BLaER1 treated with 17β-estradiol and CSF1 and Interleukin-3, amounts not matched to agents 10 nM and 100 nM (cell line): ENCODE results near the gene BRAP.
"Not testable (repeated sequence)": the region's sequence is repeated elsewhere in the genome, so short reads cannot be mapped to it uniquely, and the experiment has no call there.

Experiments
- H3K27ac ChIP-seq, 11 experiments: shearing (Covaris generic); formaldehyde crosslinking; 2 replicates each; pipeline ENCODE4 v1.8.1; 2022
- H3K27me3 ChIP-seq, 11 experiments: shearing (Covaris generic); formaldehyde crosslinking; 2 replicates each; pipeline ENCODE4 v1.8.1; 2022
- H3K36me3 ChIP-seq, 11 experiments: shearing (Covaris generic); formaldehyde crosslinking; 2 replicates each; pipeline ENCODE4 v1.8.1; 2022
- H3K4me1 ChIP-seq, 10 experiments: shearing (Covaris generic); formaldehyde crosslinking; 2 replicates each; pipeline ENCODE4 v1.8.1; 2022
- H3K4me2 ChIP-seq, 11 experiments: shearing (Covaris generic); formaldehyde crosslinking; 2 replicates each; pipeline ENCODE4 v1.8.1; 2022
- H3K4me3 ChIP-seq, 10 experiments: shearing (Covaris generic); formaldehyde crosslinking; 2 replicates each; pipeline ENCODE4 v1.8.1; 2022
- H3K9ac ChIP-seq, 11 experiments: shearing (Covaris generic); formaldehyde crosslinking; 2 replicates each; pipeline ENCODE4 v1.8.1; 2022
- H3K9me3 ChIP-seq, 11 experiments: shearing (Covaris generic); formaldehyde crosslinking; replicated peaks in 1 of 11; 2 replicates each; pipeline ENCODE4 v1.8.1; 2022
- H4K20me1 ChIP-seq, 11 experiments: shearing (Covaris generic); formaldehyde crosslinking; 2 replicates each; pipeline ENCODE4 v1.8.1; 2022
- Cebpa-rat ChIP-seq, 11 experiments: shearing (Covaris generic); IDR thresholded peaks; 2 replicates each; pipeline ENCODE4 v1.8.1; 2022

Gene BRAP

DNA sequence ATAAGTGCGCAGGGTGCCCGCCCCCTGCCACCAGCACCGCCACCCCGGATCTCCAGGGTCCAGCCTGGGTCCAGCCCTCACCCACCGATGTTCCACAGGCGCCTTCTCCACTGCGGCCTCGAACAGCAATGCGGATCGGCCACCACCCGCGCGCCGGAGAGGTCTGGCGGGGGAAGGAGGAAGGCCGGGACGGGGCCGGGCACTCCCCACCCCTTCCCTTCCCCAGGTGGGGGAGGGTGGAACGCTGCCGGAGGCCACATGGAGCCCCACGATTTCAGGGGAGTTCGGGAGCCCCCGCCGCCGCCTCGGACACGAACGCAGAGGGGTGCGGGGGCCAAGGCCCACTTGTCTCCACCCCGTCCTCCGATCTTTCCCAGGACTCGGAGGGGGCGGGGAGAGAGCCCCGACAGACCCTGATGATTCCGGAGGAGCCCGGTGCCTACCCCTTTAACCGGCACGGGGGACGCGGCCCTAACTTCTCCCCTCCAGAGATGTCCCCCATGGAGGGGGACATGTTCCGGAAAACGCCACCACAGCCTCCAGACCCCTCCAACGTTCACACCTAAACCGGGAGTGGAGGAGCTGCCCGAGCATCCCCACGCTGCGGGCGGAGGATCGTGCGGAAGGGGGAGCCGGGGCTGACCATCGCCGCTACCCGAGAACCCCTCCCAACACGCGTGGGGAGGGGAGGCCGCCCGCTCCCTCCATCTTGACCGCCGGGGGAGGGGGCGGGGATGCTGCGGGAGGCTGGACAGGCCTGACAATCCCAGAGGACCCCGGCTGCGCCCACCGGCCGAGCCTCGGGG, 87.7 kb downstream of the BRAP start:
- Histone ChIP-seq H3K36me3 (peaks cover 0 to 7% (median 0%) of the 10 kb centered on the region in 11 experiments; a peak in 4 of 22 replicates), H3K4me1 (peaks cover 31 to 50% (median 38%) of the 10 kb centered on the region in 10 experiments), H3K9ac (peak overlapping the region; percentile 98 to 99 (median 99)), H3K27ac (peak overlapping the region; percentile 98 to 100 (median 99)), H3K9me3 (peaks cover 0 to 7% (median 0%) of the 10 kb centered on the region in 11 experiments; a peak in 3 of 22 replicates), H3K4me2 (peak overlapping the region; percentile 81 to 98 (median 91)), H3K27me3 (no peaks in the 10 kb centered on the region), H3K4me3 (peak overlapping the region; percentile 81 to 100 (median 94)), H4K20me1 (peaks cover 46 to 56% (median 50%) of the 10 kb centered on the region in 11 experiments)
- TF ChIP-seq Cebpa-rat (IDR thresholded peaks at IDR 0.05), result no peak

DNA sequence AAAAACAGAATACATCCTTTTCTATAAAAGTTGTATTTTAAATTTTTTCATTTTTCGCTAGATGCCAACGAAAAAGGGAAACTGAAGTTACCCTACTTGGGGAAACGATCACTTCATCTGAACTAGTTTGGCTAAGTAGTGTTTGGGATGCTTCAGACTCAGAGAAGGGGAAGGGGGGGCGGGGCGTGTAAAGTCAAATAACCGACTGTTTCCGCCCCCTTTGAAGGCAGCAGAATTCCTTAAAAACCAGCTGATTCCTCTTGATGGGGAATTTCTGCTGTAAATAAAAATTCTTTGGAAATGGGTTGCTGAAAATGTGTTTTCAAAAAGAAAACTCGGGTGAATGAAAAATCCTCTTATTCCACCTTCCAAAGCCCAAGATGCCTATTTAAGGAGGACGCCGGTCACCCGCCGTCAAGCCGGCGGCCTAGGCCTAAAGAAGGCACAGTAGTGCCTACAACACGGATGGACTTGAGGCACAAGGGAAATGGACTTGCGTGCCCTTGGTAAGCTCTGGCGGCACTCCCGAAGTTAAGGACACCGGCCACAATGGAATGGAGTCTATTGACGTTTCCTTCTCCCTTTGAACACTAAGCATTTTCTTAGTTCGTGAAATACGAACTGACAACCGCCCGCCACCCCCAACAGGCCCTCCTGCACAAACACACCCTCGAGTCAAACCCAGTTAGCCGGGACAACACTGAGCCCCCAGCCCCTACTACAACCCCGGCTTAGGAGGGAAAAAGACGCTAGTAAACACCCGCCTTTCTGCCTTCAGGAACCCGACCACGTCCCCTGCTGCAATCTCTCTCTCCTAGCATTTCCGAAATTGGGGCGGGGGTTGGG, 88.5 kb downstream of the BRAP start:
- H3K36me3 ChIP-seq, result peaks cover 0 to 7% (median 0%) of the 10 kb centered on the region in 11 experiments; a peak in 4 of 22 replicates
- peak overlapping the region; percentile 81 to 100 (median 94) for H3K4me3 ChIP-seq
- H3K4me1 ChIP-seq, result peaks cover 31 to 51% (median 38%) of the 10 kb centered on the region in 10 experiments
- H3K27ac ChIP-seq, result peak overlapping the region; percentile 98 to 100 (median 99)
- H3K9ac ChIP-seq, result peak overlapping the region; percentile 98 to 99 (median 99)
- no peaks in the 10 kb centered on the region for H3K27me3 ChIP-seq
- H4K20me1 ChIP-seq, result peaks cover 54 to 64% (median 58%) of the 10 kb centered on the region in 11 experiments
- TF ChIP-seq Cebpa-rat (IDR thresholded peaks at IDR 0.05), result no peak
- peaks cover 0 to 7% (median 0%) of the 10 kb centered on the region in 11 experiments; a peak in 1 of 22 replicates for H3K9me3 ChIP-seq
- H3K4me2 ChIP-seq, result peak overlapping the region; percentile 81 to 98 (median 91)

DNA sequence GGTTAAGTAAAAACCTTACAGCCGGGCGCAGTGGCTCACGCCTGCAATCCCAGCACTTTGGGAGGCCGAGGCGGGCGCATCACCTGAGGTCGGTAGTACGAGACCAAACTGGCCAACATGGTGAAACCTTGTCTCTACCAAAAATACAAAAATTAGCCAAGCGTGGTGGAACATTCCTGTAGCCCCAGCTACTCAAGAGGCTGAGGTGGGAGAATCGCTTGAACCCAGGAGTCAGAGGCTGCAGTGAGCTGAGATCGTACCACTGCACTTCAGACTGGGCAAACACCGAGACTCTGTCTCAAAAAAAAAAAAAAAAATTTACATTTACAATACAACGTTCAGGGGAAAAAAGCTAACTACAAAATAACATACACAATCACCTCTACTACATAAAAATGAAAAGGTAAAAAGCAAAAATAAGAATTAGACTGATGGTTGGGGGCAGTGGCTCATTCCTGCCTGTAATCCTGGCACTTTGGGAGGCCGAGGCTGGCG, 90.4 kb downstream of the BRAP start:
- Histone ChIP-seq H3K4me3 (peak overlapping the region in 1 of 10 experiments; percentile 12; a peak in 1 of 20 replicates), H4K20me1 (peaks cover 72 to 82% (median 76%) of the 10 kb centered on the region in 11 experiments), H3K36me3 (peaks cover 0 to 13% (median 6%) of the 10 kb centered on the region in 11 experiments; a peak in 8 of 22 replicates)

More for the DNA sequence above, 90.4 kb downstream of the BRAP start:
- H3K27ac ChIP-seq, H3K9me3 ChIP-seq, H3K27me3 ChIP-seq: not testable (repeated sequence)
- H3K4me1 ChIP-seq, result peaks cover 25 to 45% (median 33%) of the 10 kb centered on the region in 10 experiments
- H3K9ac ChIP-seq, result peak overlapping the region in 7 of 11 experiments; percentile 15 to 99 (median 99); a peak in 7 of 22 replicates
- peak overlapping the region; percentile 81 to 98 (median 91) for H3K4me2 ChIP-seq
